Measurements from ENCODE around the gene NSL1. TPM values are rescaled to one million over a fixed set of nuclear protein-coding genes. Genes with fewer than 3 reads are reported as not detected.

Gene NSL1
- total and polyA plus RNA-seq, 2 donors from 2014 or later, result 19.5 to 34.5 TPM

DNA sequence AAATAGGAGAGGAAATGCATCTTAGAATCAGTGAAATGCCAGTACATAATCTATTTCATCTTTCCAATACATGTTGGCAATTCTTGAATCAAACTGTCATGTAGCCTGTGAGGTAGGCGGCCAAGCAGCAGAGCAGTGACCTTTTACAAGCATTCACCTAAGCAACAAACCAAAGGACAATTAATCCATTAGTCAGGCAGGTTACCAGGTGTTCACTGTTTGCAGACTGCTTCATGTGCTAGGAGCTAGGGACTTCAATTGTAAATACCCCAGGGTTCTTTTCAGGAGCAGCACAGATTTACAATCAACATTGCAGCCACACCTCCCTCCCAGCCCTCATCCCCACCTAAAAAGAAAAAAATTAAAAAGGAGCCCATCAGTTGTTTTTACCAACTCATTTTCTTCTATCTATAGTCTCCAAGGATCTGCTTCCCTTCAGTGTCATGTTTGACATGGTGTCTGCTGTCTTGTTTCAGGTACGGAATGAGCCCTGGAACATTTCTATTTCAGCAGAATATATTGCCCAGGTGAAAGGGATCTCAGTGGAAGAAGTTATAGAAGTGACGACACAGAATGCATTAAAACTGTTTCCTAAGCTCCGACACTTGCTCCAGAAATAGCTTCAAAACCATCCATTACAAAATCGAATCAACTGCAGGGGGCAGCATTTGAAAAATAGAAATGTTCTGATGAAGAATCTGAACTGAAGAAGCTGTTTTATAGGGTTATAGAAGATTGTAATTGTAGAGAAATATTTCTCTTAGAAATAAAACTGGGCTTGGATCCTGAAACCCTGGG is 23.2 kb upstream of the NSL1 start:
- Histone ChIP-seq H3K9me3 (ENCODE audit: control insufficient read depth in 2 of 3, insufficient read depth in 1 of 3, low read length in 3 of 3) (no peaks in the 10 kb centered on the region), H3K27ac (ENCODE audit: low read depth in 2 of 2, low read length in 2 of 2) (no peak overlapping the region), H3K4me3 (ENCODE audit: low read length in 3 of 3) (no peak overlapping the region), H3K4me1 (ENCODE audit: control insufficient read depth in 2 of 3, insufficient read depth in 2 of 3, low read depth in 1 of 3, low read length in 3 of 3) (no peaks in the 10 kb centered on the region), H3K27me3 (ENCODE audit: control insufficient read depth, insufficient read depth, low read length) (no peaks in the 10 kb centered on the region), H3K9ac (ENCODE audit: low read length in 3 of 3) (no peak overlapping the region), H3K36me3 (ENCODE audit: control insufficient read depth in 2 of 3, insufficient read depth in 3 of 3, low read length in 3 of 3) (no peaks in the 10 kb centered on the region)
- TF ChIP-seq, protein P1, sequence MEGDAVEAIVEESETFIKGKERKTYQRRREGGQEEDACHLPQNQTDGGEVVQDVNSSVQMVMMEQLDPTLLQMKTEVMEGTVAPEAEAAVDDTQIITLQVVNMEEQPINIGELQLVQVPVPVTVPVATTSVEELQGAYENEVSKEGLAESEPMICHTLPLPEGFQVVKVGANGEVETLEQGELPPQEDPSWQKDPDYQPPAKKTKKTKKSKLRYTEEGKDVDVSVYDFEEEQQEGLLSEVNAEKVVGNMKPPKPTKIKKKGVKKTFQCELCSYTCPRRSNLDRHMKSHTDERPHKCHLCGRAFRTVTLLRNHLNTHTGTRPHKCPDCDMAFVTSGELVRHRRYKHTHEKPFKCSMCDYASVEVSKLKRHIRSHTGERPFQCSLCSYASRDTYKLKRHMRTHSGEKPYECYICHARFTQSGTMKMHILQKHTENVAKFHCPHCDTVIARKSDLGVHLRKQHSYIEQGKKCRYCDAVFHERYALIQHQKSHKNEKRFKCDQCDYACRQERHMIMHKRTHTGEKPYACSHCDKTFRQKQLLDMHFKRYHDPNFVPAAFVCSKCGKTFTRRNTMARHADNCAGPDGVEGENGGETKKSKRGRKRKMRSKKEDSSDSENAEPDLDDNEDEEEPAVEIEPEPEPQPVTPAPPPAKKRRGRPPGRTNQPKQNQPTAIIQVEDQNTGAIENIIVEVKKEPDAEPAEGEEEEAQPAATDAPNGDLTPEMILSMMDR (IDR thresholded peaks at IDR 0.05; ENCODE audit: borderline replicate concordance, extremely low read depth, insufficient read depth), result peak; percentile 26
- intact Hi-C loops (cut with DNase I), result loop anchor here (10.0 kb wide), 1 partner anchor 180 kb away; no protein-coding TSS in a partner anchor
- DNase-seq (peak in 2 of 5 donors; percentile 34 to 50), FAIRE-seq (peak; percentile 65)

DNA sequence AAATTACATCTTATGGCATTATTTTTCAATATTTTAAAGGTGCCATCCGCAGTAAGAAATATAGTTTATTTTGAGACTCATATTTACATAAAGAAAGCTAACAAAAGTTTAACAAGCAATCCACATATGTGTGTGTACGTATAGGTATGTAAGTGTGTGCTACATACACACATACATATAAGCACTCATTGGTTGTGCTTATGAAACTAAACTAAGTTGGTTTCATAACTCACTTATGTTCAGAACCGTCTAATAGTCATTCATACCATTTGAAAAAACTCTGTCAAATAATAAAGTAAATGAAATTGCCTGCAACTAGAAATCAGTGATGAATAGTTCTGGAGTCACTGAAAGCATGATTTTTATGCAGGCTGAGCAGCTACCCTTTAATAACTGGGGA is 14.2 kb upstream of the NSL1 start:
- H3K9ac ChIP-seq (ENCODE audit: low read length in 3 of 3), result no peak overlapping the region
- TF ChIP-seq, protein P1 (IDR thresholded peaks at IDR 0.05; ENCODE audit: borderline replicate concordance, extremely low read depth, insufficient read depth), result no peak
- H3K27me3 ChIP-seq (ENCODE audit: control insufficient read depth, insufficient read depth, low read length), result no peaks in the 10 kb centered on the region
- intact Hi-C loops (cut with DNase I), result no loop called here
- no peak for FAIRE-seq
- DNase-seq, result no peak
- peaks cover 0 to 9% (median 5%) of the 10 kb centered on the region in 3 donors for H3K36me3 ChIP-seq (ENCODE audit: control insufficient read depth in 2 of 3, insufficient read depth in 3 of 3, low read length in 3 of 3)
- H3K27ac ChIP-seq (ENCODE audit: low read depth in 2 of 2, low read length in 2 of 2), result no peak overlapping the region
- no peaks in the 10 kb centered on the region for H3K9me3 ChIP-seq (ENCODE audit: control insufficient read depth in 2 of 3, insufficient read depth in 1 of 3, low read length in 3 of 3)
- no peak overlapping the region for H3K4me3 ChIP-seq (ENCODE audit: low read length in 3 of 3)
- no peaks in the 10 kb centered on the region for H3K4me1 ChIP-seq (ENCODE audit: control insufficient read depth in 2 of 3, insufficient read depth in 2 of 3, low read depth in 1 of 3, low read length in 3 of 3)

DNA sequence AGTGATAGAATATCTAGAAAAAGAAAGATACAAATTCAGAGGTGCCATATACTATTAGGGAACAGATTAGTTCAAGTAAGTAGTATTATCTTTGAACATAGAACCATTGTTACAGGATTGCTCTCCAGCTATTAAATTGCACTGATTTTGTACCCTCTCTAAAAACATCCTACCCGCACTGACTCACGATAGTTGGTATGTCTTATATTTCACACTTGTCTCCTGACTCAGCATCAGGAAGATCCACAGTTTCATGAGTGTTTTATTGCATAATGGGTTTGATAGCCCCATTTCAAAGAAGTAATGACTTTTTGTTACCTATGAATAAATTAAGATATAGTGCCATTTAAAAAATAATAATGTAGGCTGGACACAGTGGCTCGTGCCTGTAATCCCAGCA is 6.1 kb upstream of the NSL1 start:
- FAIRE-seq, result no peak
- H3K36me3 ChIP-seq (ENCODE audit: control insufficient read depth in 2 of 3, insufficient read depth in 3 of 3, low read length in 3 of 3), result peaks cover 0 to 9% (median 9%) of the 10 kb centered on the region in 3 donors
- H3K4me1 ChIP-seq (ENCODE audit: control insufficient read depth in 2 of 3, insufficient read depth in 2 of 3, low read depth in 1 of 3, low read length in 3 of 3), result no peaks in the 10 kb centered on the region
- H3K9ac ChIP-seq (ENCODE audit: low read length in 3 of 3), result no peak overlapping the region
- H3K27me3 ChIP-seq (ENCODE audit: control insufficient read depth, insufficient read depth, low read length), result no peaks in the 10 kb centered on the region
- H3K9me3 ChIP-seq (ENCODE audit: control insufficient read depth in 2 of 3, insufficient read depth in 1 of 3, low read length in 3 of 3), result no peaks in the 10 kb centered on the region
- DNase-seq, result no peak
- intact Hi-C loops (cut with DNase I), result no loop called here
- TF ChIP-seq, protein P1 (IDR thresholded peaks at IDR 0.05; ENCODE audit: borderline replicate concordance, extremely low read depth, insufficient read depth), result no peak
- H3K4me3 ChIP-seq (ENCODE audit: low read length in 3 of 3), result no peak overlapping the region
- H3K27ac ChIP-seq (ENCODE audit: low read depth in 2 of 2, low read length in 2 of 2), result no peak overlapping the region
